HepG2 (cell line): ENCODE results near the gene IGFLR1. TPM values are rescaled to one million over a fixed set of nuclear protein-coding genes. Genes with fewer than 3 reads are reported as not detected.

Source experiments
- FOXA3 ChIP-seq: IDR thresholded peaks from 2 replicates; pipeline ENCODE4 v1.6.1; 2016; ENCODE audit warnings: missing genetic modification reagents, missing compliant biosample characterization
- GATAD1 ChIP-seq: IDR thresholded peaks from 2 replicates; pipeline ENCODE4 v1.6.1; 2016; ENCODE audit warnings: missing genetic modification reagents, missing compliant biosample characterization
- SIN3A ChIP-seq: IDR thresholded peaks from 2 replicates; pipeline ENCODE4 v1.6.1; 2011; ENCODE audit warnings: low read depth, mild to moderate bottlenecking, control low read depth, low read length, borderline replicate concordance
- SMARCE1 ChIP-seq: fragments of 450-650 bp; IDR thresholded peaks from 2 replicates; pipeline ENCODE4 v1.6.1; 2017; ENCODE audit warnings: borderline replicate concordance
- SPEN ChIP-seq: sonication (generic); formaldehyde crosslinking; IDR thresholded peaks from 2 replicates; pipeline ENCODE4 v1.5.1; 2020; ENCODE audit warnings: low read depth, mild to moderate bottlenecking, missing genetic modification reagents
- U2AF1 ChIP-seq: fragments of 200-400 bp; formaldehyde crosslinking; optimal IDR thresholded peaks from 2 replicates; pipeline ENCODE3; 2017; ENCODE audit warnings: mild to moderate bottlenecking, low read depth, low read length
- ZNF615 ChIP-seq: sonication (generic); formaldehyde crosslinking; IDR thresholded peaks from 2 replicates; pipeline ENCODE4 v1.5.0; 2020; ENCODE audit warnings: mild to moderate bottlenecking, missing genetic modification reagents, borderline replicate concordance
- ZNF766 ChIP-seq: sonication (generic); formaldehyde crosslinking; IDR thresholded peaks from 2 replicates; pipeline ENCODE4 v1.5.0; 2020; ENCODE audit warnings: missing genetic modification reagents, borderline replicate concordance
- polyA plus RNA-seq, 8 experiments: library from polyadenylated mRNA; depleted of rRNA in 3 of 8; stranded (reverse) in 7 of 8; unstranded in 1 of 8; fragments of >200 nt; fragmentation: Illumina TruSeq in 4 of 8; extraction: Trizol in 4 of 8; gene quantifications; 2 replicates each; pipeline versions ENCODE4 v1.2.1 to v1.2.3, GENCODE V29; 2011 to 2016; ENCODE audit warnings: low read depth in 4 of 8, missing spikeins in 1 of 8, mixed read lengths in 1 of 8; ENCODE audit not compliant: insufficient read depth in 1 of 8
- total RNA-seq, 5 experiments: library from RNA; depleted of rRNA; stranded (reverse); fragments of >200 nt; fragmentation: Illumina TruSeq; extraction: Trizol; gene quantifications; 2 replicates each; pipeline ENCODE4 v1.2.3, GENCODE V29; 2016; ENCODE audit warnings: low read depth in 1 of 5
- TF ChIP-seq, protein P1 (sequence below): sonication (generic); formaldehyde crosslinking; IDR thresholded peaks from 2 replicates; pipeline ENCODE4 v1.4.0; 2020; ENCODE audit warnings: missing genetic modification reagents
- TF ChIP-seq, protein P2 (sequence below): IDR thresholded peaks from 2 replicates; pipeline ENCODE4 v1.4.0; 2020; ENCODE audit warnings: mild to moderate bottlenecking, missing genetic modification reagents
- TF ChIP-seq, protein P3 (sequence below): IDR thresholded peaks from 2 replicates; pipeline ENCODE4 v1.6.1; 2016; ENCODE audit warnings: missing genetic modification reagents, missing compliant biosample characterization
- TF ChIP-seq, protein P4 (sequence below): sonication (generic); formaldehyde crosslinking; IDR thresholded peaks from 2 replicates; pipeline ENCODE4 v1.5.1; 2020; ENCODE audit warnings: mild to moderate bottlenecking, missing genetic modification reagents, moderate library complexity
- TF ChIP-seq, protein P5 (sequence below), 2 experiments: sonication (generic) in 1 of 2; formaldehyde crosslinking in 1 of 2; IDR thresholded peaks; 2 replicates each; pipeline versions ENCODE4 v1.4.0 to v1.6.1; 2018 to 2020; ENCODE audit warnings: missing genetic modification reagents in 2 of 2, borderline replicate concordance in 1 of 2, low read depth in 1 of 2, mild to moderate bottlenecking in 1 of 2, missing biosample characterization in 1 of 2

The IGFLR1 gene
- total and polyA plus RNA-seq, 2 of the 13 experiments (the other 11 are each of a cell fraction or from before 2014, with no cell fraction given) = 5.4 to 8.9 TPM

DNA sequence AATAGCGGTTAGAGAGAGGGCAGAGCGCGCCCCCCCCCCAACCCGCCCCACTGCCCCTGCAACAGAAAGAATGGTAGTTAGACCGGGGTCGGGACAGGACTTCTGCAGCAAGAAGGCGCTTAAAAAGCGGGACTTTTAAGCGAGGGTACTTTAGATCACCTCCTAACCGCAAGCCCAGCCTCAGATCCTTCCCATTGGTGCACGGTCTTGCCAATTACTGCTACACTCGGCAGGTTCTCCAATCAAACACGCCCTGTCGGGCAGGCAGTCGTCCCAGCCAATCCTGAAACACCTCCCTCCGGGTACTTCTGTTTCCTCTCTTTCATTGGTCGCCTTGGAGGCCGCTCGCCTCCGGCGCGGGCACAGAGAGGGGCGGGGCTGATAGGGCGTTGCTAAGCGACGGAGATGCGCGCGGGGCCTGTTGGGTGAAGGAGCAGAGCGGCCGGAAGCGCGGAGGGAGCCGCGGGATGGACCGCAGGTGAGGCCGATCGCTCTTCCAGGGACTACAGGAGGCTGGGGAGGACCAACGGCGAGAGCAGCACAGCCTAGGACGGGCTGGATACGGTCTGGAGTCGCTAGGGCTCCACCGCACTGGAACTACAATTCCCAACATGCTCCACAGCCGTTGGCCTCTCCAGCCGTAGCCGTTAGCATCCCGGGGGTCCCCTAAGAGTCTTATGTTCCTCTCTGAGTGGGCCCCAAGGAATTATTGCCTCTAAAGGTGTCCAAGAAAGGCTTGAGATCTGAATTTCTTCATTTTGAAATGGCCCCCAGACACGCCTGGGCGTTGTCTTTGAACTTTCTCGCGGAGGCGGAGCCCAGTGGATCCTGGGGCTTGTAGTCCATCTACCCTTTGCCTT, 15.7 kb upstream of the IGFLR1 start, which contains the start of gene PROSER3 (continued):
- TF ChIP-seq SIN3A = peak; percentile 80
- TF ChIP-seq ZNF766 (CRISPR knock-in tag) = no peak
- no peak for TF ChIP-seq SMARCE1
- TF ChIP-seq, protein P1, sequence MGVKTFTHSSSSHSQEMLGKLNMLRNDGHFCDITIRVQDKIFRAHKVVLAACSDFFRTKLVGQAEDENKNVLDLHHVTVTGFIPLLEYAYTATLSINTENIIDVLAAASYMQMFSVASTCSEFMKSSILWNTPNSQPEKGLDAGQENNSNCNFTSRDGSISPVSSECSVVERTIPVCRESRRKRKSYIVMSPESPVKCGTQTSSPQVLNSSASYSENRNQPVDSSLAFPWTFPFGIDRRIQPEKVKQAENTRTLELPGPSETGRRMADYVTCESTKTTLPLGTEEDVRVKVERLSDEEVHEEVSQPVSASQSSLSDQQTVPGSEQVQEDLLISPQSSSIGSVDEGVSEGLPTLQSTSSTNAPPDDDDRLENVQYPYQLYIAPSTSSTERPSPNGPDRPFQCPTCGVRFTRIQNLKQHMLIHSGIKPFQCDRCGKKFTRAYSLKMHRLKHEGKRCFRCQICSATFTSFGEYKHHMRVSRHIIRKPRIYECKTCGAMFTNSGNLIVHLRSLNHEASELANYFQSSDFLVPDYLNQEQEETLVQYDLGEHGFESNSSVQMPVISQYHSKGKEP (CRISPR knock-in tag) = no peak
- peak; percentile 71 for TF ChIP-seq GATAD1 (CRISPR knock-in tag)
- TF ChIP-seq, protein P2, sequence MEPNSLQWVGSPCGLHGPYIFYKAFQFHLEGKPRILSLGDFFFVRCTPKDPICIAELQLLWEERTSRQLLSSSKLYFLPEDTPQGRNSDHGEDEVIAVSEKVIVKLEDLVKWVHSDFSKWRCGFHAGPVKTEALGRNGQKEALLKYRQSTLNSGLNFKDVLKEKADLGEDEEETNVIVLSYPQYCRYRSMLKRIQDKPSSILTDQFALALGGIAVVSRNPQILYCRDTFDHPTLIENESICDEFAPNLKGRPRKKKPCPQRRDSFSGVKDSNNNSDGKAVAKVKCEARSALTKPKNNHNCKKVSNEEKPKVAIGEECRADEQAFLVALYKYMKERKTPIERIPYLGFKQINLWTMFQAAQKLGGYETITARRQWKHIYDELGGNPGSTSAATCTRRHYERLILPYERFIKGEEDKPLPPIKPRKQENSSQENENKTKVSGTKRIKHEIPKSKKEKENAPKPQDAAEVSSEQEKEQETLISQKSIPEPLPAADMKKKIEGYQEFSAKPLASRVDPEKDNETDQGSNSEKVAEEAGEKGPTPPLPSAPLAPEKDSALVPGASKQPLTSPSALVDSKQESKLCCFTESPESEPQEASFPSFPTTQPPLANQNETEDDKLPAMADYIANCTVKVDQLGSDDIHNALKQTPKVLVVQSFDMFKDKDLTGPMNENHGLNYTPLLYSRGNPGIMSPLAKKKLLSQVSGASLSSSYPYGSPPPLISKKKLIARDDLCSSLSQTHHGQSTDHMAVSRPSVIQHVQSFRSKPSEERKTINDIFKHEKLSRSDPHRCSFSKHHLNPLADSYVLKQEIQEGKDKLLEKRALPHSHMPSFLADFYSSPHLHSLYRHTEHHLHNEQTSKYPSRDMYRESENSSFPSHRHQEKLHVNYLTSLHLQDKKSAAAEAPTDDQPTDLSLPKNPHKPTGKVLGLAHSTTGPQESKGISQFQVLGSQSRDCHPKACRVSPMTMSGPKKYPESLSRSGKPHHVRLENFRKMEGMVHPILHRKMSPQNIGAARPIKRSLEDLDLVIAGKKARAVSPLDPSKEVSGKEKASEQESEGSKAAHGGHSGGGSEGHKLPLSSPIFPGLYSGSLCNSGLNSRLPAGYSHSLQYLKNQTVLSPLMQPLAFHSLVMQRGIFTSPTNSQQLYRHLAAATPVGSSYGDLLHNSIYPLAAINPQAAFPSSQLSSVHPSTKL (CRISPR knock-in tag) = no peak
- TF ChIP-seq, protein P3, sequence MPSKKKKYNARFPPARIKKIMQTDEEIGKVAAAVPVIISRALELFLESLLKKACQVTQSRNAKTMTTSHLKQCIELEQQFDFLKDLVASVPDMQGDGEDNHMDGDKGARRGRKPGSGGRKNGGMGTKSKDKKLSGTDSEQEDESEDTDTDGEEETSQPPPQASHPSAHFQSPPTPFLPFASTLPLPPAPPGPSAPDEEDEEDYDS (CRISPR knock-in tag) = peak; percentile 62; the same call in 1 of the 2 replicates
- TF ChIP-seq FOXA3 = no peak; the same call in 1 of the 2 replicates
- peak; percentile 56 for TF ChIP-seq SPEN (CRISPR knock-in tag)
- TF ChIP-seq, protein P4, sequence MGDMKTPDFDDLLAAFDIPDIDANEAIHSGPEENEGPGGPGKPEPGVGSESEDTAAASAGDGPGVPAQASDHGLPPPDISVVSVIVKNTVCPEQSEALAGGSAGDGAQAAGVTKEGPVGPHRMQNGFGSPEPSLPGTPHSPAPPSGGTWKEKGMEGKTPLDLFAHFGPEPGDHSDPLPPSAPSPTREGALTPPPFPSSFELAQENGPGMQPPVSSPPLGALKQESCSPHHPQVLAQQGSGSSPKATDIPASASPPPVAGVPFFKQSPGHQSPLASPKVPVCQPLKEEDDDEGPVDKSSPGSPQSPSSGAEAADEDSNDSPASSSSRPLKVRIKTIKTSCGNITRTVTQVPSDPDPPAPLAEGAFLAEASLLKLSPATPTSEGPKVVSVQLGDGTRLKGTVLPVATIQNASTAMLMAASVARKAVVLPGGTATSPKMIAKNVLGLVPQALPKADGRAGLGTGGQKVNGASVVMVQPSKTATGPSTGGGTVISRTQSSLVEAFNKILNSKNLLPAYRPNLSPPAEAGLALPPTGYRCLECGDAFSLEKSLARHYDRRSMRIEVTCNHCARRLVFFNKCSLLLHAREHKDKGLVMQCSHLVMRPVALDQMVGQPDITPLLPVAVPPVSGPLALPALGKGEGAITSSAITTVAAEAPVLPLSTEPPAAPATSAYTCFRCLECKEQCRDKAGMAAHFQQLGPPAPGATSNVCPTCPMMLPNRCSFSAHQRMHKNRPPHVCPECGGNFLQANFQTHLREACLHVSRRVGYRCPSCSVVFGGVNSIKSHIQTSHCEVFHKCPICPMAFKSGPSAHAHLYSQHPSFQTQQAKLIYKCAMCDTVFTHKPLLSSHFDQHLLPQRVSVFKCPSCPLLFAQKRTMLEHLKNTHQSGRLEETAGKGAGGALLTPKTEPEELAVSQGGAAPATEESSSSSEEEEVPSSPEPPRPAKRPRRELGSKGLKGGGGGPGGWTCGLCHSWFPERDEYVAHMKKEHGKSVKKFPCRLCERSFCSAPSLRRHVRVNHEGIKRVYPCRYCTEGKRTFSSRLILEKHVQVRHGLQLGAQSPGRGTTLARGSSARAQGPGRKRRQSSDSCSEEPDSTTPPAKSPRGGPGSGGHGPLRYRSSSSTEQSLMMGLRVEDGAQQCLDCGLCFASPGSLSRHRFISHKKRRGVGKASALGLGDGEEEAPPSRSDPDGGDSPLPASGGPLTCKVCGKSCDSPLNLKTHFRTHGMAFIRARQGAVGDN (CRISPR knock-in tag) = peak; percentile 61; the same call in 1 of the 2 replicates
- no peak; the same call in 1 of the 2 replicates for TF ChIP-seq ZNF615 (CRISPR knock-in tag)
- TF ChIP-seq U2AF1 = peak; percentile 44
- TF ChIP-seq, protein P5, sequence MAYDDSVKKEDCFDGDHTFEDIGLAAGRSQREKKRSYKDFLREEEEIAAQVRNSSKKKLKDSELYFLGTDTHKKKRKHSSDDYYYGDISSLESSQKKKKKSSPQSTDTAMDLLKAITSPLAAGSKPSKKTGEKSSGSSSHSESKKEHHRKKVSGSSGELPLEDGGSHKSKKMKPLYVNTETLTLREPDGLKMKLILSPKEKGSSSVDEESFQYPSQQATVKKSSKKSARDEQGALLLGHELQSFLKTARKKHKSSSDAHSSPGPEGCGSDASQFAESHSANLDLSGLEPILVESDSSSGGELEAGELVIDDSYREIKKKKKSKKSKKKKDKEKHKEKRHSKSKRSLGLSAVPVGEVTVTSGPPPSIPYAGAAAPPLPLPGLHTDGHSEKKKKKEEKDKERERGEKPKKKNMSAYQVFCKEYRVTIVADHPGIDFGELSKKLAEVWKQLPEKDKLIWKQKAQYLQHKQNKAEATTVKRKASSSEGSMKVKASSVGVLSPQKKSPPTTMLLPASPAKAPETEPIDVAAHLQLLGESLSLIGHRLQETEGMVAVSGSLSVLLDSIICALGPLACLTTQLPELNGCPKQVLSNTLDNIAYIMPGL (CRISPR knock-in tag; IDR thresholded peaks at IDR 0.05; ENCODE audit: borderline replicate concordance in 1 of 2, low read depth in 1 of 2) = peak in 1 of 2 experiments; percentile 63; a peak in 1 of 4 replicates
